Measurements from ENCODE around the gene GREB1. TPM values are rescaled to one million over a fixed set of nuclear protein-coding genes. Genes with fewer than 3 reads are reported as not detected.
A peak's percentile ranks its signal among the peaks of the same experiment; 100 is the strongest.

The GREB1 gene
- total and polyA plus RNA-seq, 2 of the 13 experiments (the other 11 are each of a cell fraction or from before 2014, with no cell fraction given): 31.3 to 61.2 TPM

DNA sequence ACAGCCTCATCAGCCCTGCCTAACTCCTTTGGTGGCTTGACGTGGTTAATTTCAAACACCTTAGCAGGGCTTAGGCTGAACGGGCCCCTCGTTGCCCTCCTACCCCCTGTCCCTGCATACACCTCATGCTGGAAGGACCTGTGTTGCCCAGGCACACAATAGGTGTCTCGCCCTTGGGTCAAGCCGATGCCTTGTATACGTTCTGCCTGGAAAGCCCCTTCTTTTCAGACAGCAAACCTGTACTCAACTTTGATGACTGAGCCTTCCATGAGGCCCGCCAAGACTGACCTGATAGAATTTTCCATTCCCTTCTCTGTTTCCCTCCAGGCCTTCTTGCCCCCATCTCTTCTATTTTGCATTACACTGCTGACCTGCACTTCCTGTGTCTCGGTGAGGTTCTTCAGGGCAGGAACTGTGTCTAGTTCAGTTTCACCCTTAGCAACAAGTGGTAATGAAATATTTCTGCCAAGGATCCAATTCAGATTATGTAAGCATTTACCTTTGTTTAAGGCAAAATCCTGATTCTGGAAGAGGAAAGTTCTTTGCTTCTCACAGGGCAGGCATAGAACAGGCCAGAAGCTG is 7.9 kb downstream of the GREB1 start (continued):
- no peak for TF ChIP-seq MAZ (IDR thresholded peaks at IDR 0.05; ENCODE audit: borderline replicate concordance, low read depth, low read length)
- peak; percentile 57 for TF ChIP-seq MAZ (CRISPR knock-in tag; IDR thresholded peaks at IDR 0.05; ENCODE audit: low read depth)
- TF ChIP-seq, protein P1, sequence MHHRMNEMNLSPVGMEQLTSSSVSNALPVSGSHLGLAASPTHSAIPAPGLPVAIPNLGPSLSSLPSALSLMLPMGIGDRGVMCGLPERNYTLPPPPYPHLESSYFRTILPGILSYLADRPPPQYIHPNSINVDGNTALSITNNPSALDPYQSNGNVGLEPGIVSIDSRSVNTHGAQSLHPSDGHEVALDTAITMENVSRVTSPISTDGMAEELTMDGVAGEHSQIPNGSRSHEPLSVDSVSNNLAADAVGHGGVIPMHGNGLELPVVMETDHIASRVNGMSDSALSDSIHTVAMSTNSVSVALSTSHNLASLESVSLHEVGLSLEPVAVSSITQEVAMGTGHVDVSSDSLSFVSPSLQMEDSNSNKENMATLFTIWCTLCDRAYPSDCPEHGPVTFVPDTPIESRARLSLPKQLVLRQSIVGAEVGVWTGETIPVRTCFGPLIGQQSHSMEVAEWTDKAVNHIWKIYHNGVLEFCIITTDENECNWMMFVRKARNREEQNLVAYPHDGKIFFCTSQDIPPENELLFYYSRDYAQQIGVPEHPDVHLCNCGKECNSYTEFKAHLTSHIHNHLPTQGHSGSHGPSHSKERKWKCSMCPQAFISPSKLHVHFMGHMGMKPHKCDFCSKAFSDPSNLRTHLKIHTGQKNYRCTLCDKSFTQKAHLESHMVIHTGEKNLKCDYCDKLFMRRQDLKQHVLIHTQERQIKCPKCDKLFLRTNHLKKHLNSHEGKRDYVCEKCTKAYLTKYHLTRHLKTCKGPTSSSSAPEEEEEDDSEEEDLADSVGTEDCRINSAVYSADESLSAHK (CRISPR knock-in tag; IDR thresholded peaks at IDR 0.05; ENCODE audit: borderline replicate concordance): no peak
- TF ChIP-seq, protein P2, sequence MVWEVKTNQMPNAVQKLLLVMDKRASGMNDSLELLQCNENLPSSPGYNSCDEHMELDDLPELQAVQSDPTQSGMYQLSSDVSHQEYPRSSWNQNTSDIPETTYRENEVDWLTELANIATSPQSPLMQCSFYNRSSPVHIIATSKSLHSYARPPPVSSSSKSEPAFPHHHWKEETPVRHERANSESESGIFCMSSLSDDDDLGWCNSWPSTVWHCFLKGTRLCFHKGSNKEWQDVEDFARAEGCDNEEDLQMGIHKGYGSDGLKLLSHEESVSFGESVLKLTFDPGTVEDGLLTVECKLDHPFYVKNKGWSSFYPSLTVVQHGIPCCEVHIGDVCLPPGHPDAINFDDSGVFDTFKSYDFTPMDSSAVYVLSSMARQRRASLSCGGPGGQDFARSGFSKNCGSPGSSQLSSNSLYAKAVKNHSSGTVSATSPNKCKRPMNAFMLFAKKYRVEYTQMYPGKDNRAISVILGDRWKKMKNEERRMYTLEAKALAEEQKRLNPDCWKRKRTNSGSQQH (CRISPR knock-in tag; IDR thresholded peaks at IDR 0.05; ENCODE audit: low read depth): no peak
- TF ChIP-seq SNAPC2 (CRISPR knock-in tag; IDR thresholded peaks at IDR 0.05): no peak
- peak; percentile 68; the same call in 1 of the 2 replicates for TF ChIP-seq ZNF441 (CRISPR knock-in tag; IDR thresholded peaks at IDR 0.05; ENCODE audit: borderline replicate concordance)
- no peak for TF ChIP-seq HNF4G (IDR thresholded peaks at IDR 0.05; ENCODE audit: borderline replicate concordance, low read depth, low read length)
- TF ChIP-seq HNF4G (CRISPR knock-in tag; IDR thresholded peaks at IDR 0.05; ENCODE audit: borderline replicate concordance, low read depth): 0 out of 2 replicates have a peak, but pooled peaks have one; percentile 37
- no peak for TF ChIP-seq NR2F2 (IDR thresholded peaks at IDR 0.05; ENCODE audit: borderline replicate concordance, low read depth)
- no peak for TF ChIP-seq ZFP41 (CRISPR knock-in tag; IDR thresholded peaks at IDR 0.05; ENCODE audit: borderline replicate concordance)
- no peak for TF ChIP-seq ARID2 (CRISPR knock-in tag; IDR thresholded peaks at IDR 0.05; ENCODE audit: borderline replicate concordance)
- 0 out of 2 replicates have a peak, but pooled peaks have one; percentile 9 for TF ChIP-seq SRY (CRISPR knock-in tag; IDR thresholded peaks at IDR 0.05)
- TF ChIP-seq PRMT3 (CRISPR knock-in tag; IDR thresholded peaks at IDR 0.05; ENCODE audit: borderline replicate concordance, low read depth): 0 out of 2 replicates have a peak, but pooled peaks have one; percentile 4
- peak; percentile 7; the same call in 1 of the 2 replicates for TF ChIP-seq ZFY (CRISPR knock-in tag; IDR thresholded peaks at IDR 0.05)
- TF ChIP-seq KLF9 (CRISPR knock-in tag; IDR thresholded peaks at IDR 0.05; ENCODE audit: low read depth): no peak
- no peak for TF ChIP-seq ERF (CRISPR knock-in tag; IDR thresholded peaks at IDR 0.05)
- TF ChIP-seq, protein P3, sequence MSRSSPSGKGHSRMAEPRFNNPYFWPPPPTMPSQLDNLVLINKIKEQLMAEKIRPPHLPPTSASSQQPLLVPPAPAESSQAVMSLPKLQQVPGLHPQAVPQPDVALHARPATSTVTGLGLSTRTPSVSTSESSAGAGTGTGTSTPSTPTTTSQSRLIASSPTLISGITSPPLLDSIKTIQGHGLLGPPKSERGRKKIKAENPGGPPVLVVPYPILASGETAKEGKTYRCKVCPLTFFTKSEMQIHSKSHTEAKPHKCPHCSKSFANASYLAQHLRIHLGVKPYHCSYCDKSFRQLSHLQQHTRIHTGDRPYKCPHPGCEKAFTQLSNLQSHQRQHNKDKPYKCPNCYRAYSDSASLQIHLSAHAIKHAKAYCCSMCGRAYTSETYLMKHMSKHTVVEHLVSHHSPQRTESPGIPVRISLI (CRISPR knock-in tag; IDR thresholded peaks at IDR 0.05; ENCODE audit: borderline replicate concordance): no peak
- no peak for TF ChIP-seq CCAR2 (optimal IDR thresholded peaks at IDR 0.05; ENCODE audit: low read depth, low read length)
- TF ChIP-seq CC2D1A (CRISPR knock-in tag; IDR thresholded peaks at IDR 0.05): no peak
- TF ChIP-seq, protein P4, sequence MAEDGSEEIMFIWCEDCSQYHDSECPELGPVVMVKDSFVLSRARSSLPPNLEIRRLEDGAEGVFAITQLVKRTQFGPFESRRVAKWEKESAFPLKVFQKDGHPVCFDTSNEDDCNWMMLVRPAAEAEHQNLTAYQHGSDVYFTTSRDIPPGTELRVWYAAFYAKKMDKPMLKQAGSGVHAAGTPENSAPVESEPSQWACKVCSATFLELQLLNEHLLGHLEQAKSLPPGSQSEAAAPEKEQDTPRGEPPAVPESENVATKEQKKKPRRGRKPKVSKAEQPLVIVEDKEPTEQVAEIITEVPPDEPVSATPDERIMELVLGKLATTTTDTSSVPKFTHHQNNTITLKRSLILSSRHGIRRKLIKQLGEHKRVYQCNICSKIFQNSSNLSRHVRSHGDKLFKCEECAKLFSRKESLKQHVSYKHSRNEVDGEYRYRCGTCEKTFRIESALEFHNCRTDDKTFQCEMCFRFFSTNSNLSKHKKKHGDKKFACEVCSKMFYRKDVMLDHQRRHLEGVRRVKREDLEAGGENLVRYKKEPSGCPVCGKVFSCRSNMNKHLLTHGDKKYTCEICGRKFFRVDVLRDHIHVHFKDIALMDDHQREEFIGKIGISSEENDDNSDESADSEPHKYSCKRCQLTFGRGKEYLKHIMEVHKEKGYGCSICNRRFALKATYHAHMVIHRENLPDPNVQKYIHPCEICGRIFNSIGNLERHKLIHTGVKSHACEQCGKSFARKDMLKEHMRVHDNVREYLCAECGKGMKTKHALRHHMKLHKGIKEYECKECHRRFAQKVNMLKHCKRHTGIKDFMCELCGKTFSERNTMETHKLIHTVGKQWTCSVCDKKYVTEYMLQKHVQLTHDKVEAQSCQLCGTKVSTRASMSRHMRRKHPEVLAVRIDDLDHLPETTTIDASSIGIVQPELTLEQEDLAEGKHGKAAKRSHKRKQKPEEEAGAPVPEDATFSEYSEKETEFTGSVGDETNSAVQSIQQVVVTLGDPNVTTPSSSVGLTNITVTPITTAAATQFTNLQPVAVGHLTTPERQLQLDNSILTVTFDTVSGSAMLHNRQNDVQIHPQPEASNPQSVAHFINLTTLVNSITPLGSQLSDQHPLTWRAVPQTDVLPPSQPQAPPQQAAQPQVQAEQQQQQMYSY (CRISPR knock-in tag; IDR thresholded peaks at IDR 0.05): no peak
- 0 out of 2 replicates have a peak, but pooled peaks have one; percentile 24 for TF ChIP-seq ZNF546 (CRISPR knock-in tag; conservative IDR thresholded peaks at IDR 0.05)
- TF ChIP-seq CCDC6 (CRISPR knock-in tag; IDR thresholded peaks at IDR 0.05): no peak

All from HepG2 (cell line).